GM11168 (cell line): ENCODE measurements around the gene MMP11.

Source experiments
- in situ Hi-C: fragments of 300-500 bp; cut with MboI; formaldehyde crosslinking; loops from one replicate; pipeline ENCODE4 v1.12.0; 2022; ENCODE audit warnings: low sequenced_read_pairs; ENCODE audit not compliant: unreplicated experiment

The MMP11 gene

GRCh38 chr22:23779731-23780130 lies 7.1 kb downstream of the MMP11 start:
- in situ Hi-C loops, result no loop called here

GRCh38 chr22:23780146-23780748 lies 7.6 kb downstream of the MMP11 start:
- in situ Hi-C loops, result no loop called here

- in situ Hi-C loops, result no loop called here
These were observed 8.4 kb downstream of the MMP11 start for GRCh38 chr22:23781065-23781464.

GRCh38 chr22:23781511-23782183 lies 9.0 kb downstream of the MMP11 start:
- in situ Hi-C loops, result no loop called here

DNA sequence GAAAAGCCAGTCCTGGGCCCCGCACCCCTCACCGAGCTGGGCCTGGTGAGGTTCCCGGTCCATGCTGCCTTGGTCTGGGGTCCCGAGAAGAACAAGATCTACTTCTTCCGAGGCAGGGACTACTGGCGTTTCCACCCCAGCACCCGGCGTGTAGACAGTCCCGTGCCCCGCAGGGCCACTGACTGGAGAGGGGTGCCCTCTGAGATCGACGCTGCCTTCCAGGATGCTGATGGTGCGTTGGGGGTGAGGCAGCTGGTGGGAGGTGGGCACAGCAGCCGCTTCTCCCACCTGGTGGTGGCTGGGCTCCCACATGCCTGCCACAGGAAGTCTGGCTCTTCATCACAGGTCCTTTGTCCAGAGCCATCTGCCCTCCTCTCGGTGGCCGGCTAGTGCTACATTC lies 9.6 kb downstream of the MMP11 start:
- in situ Hi-C loops, result no loop called here

DNA sequence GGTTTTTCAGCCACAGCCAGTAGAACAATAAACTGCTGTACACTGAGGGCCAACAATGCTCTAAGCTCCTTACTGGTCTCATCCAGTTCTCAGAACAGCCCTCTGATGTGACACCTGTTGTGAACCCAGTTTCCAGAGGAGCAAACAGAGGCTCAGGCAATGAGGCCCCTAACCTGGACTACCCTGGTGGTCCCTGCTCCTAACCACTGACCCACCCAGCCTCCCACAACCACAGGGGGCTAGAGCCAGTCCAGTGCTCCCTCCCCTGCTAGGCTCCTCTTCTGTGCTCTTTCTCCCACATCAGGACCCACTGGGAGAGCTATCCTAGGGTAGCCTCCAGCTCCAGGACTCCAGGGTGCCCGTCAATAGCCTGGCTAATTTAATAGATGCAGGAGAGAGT lies 10.1 kb downstream of the MMP11 start:
- in situ Hi-C loops, result no loop called here

GRCh38 chr22:23783265-23784150 lies 10.9 kb downstream of the MMP11 start:
- in situ Hi-C loops, result no loop called here

DNA sequence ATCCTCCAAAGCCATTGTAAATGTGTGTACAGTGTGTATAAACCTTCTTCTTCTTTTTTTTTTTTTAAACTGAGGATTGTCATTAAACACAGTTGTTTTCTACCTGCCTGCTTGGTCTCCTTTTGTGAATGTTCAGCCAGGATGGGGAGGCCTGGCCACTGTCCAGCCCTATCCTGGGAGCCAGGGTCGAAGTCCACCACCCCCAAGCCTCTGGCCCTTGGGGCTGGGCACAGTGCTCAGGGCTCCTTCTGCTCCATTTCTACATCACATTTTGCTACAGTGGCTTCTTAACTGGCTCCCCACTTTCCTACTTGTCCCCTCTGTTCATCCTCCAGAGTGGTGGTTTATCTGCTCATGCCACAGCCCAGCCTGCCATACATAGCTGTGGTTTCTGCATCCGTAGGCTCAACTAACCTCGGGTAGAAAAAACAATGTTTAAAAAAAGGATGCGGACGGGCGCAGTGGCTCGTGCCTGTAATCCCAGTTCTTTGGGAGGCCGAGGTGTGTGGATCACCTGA lies 11.6 kb downstream of the MMP11 start:
- in situ Hi-C loops, result no loop called here

DNA sequence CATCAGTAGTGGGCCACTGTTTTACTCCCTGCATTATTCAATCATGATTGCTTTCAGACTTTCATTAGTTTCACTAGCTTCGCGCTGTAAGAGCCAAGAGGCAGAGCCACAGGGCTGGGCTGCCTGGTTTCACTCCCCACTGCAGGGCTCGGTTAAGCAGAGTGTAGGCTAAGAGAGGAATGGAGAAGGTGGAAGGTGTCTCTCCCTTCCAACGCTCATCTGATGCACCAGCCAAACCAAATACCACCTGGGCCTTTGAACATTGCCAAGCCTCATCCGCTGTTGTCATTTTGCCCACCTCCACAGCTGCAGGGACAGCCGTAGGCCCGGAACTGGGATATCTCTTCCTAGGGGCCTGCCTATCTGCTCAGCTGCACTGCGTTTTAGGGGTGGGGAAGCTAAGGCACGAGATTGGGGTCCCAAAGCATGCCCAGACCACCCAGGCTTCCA lies 13.6 kb downstream of the MMP11 start:
- in situ Hi-C loops, result no loop called here

- in situ Hi-C loops, result no loop called here
These were observed 14.3 kb downstream of the MMP11 start, which contains the start of gene SMARCB1 for GRCh38 chr22:23786752-23787599. Gene SMARCB1, plus strand, starts transcription at chr22:23786966. Its CDS starts 204 bp downstream, at chr22:23787170.

DNA sequence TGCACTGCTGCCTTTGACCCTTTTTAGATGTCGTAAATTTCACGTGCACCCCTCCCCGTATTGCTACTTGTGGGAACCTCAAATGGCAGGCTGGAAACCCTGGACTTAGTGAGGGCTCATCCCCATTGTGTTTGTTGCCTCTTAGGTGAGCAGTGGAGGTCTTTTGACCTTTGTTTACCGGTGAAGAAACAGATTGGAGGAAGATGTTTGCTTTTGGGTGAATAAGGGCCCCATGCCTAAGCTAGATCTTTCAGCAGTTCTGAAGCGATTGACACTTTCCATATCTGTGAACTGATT lies 14.9 kb downstream of the MMP11 start:
- in situ Hi-C loops, result no loop called here

- in situ Hi-C loops, result no loop called here
These were observed 15.3 kb downstream of the MMP11 start for GRCh38 chr22:23787910-23788309.

DNA sequence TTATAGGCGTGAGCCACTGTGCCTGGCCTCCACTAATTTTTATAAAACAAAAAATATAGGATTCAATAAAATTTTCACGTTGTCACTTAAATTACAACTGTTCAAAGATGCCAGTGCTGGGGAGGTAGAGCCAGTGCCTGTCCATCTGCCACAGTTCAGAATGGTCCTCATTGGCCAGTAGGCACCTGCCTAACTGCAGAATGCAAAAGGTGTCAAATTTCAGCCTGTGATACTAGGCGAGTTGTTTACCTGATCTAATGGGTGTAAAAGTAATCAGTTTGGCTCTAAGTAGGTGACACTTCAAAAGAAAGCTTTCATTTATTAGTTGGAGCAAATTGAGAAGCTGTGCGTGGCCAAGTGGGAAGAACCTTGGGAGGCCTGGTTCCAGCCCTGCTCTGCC lies 16.5 kb downstream of the MMP11 start:
- in situ Hi-C loops, result no loop called here

DNA sequence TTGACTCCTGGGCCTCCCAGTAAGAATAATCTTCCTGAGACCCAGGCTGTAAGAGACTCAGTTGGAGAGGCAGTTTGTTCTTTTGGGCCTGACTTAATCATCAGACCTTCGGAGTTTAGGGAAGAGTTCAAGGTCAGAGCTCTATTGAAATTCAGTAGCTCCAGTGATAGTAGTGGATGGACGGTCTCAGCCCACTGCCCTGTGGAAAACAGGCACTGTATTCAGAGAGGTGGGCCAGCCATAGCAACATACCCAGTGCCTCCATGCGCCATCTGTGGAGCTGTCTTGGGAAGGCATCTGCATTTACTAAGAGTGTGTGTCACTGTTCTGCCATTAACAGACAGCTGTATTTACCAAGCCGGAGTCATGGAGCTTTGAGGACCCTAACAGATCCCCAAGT lies 17.0 kb downstream of the MMP11 start:
- in situ Hi-C loops, result no loop called here

- in situ Hi-C loops, result no loop called here
These were observed 18.4 kb downstream of the MMP11 start for GRCh38 chr22:23790819-23791737.

- in situ Hi-C loops, result no loop called here
These were observed 19.3 kb downstream of the MMP11 start for GRCh38 chr22:23791738-23792645.

GRCh38 chr22:23793326-23793725 lies 20.7 kb downstream of the MMP11 start:
- in situ Hi-C loops, result no loop called here

- in situ Hi-C loops, result no loop called here
These were observed 23.8 kb downstream of the MMP11 start for GRCh38 chr22:23796461-23796860.
